Muscle layer of duodenum (tissue), 2 donors: ENCODE measurements around the gene PRMT3.
"Not testable (repeated sequence)": the region's sequence is repeated elsewhere in the genome, so short reads cannot be mapped to it uniquely, and the experiment has no call there.

ENCODE experiments used
- H3K27ac ChIP-seq: one replicate; pipeline ENCODE4 v1.7.0; 2013; ENCODE audit warnings: mild to moderate bottlenecking, low read length
- H3K27me3 ChIP-seq: one replicate; pipeline ENCODE4 v1.7.0; 2013; ENCODE audit warnings: low read depth, mild to moderate bottlenecking, control low read depth, low read length
- H3K36me3 ChIP-seq, 2 donors: one replicate each; pipeline ENCODE4 v1.7.0; 2013; ENCODE audit warnings: low read length in 2 of 2, control low read depth in 1 of 2, mild to moderate bottlenecking in 1 of 2; ENCODE audit not compliant: insufficient read depth in 2 of 2, control insufficient read depth in 1 of 2
- H3K4me1 ChIP-seq, 2 donors: one replicate each; pipeline ENCODE4 v1.7.0; 2013; ENCODE audit warnings: low read length in 2 of 2, mild to moderate bottlenecking in 2 of 2, control low read depth in 1 of 2, moderate library complexity in 1 of 2; ENCODE audit not compliant: insufficient read depth in 2 of 2, control insufficient read depth in 1 of 2
- H3K4me3 ChIP-seq, 2 donors: one replicate each; pipeline ENCODE4 v1.7.0; 2013; ENCODE audit warnings: low read length in 2 of 2, low read depth in 1 of 2, mild to moderate bottlenecking in 1 of 2
- H3K9me3 ChIP-seq, 2 donors: one replicate each; pipeline ENCODE4 v1.7.0; 2013; ENCODE audit warnings: low read length in 2 of 2, control low read depth in 1 of 2, mild to moderate bottlenecking in 1 of 2; ENCODE audit not compliant: control insufficient read depth in 1 of 2
- donor health status: healthy.

PRMT3 gene

GRCh38 chr11:20458905-20459632 lies 71.6 kb downstream of the PRMT3 start:
- no peaks in the 10 kb centered on the region for H3K36me3 ChIP-seq
- H3K4me1 ChIP-seq: no peaks in the 10 kb centered on the region
- H3K27me3 ChIP-seq: no peaks in the 10 kb centered on the region
- no peak overlapping the region for H3K27ac ChIP-seq
- H3K4me3 ChIP-seq: no peak overlapping the region
- H3K9me3 ChIP-seq: no peaks in the 10 kb centered on the region

- Histone ChIP-seq H3K36me3 (peaks cover 0 to 5% of the 10 kb centered on the region in 2 donors), H3K9me3 (no peaks in the 10 kb centered on the region), H3K4me1 (no peaks in the 10 kb centered on the region), H3K27me3 (no peaks in the 10 kb centered on the region), H3K4me3 (no peak overlapping the region), H3K27ac (no peak overlapping the region)
These were observed 72.3 kb downstream of the PRMT3 start for GRCh38 chr11:20459865-20460264.

GRCh38 chr11:20464518-20464917 lies 77.0 kb downstream of the PRMT3 start:
- no peaks in the 10 kb centered on the region for H3K27me3 ChIP-seq
- H3K4me3 ChIP-seq: no peak overlapping the region
- no peaks in the 10 kb centered on the region for H3K4me1 ChIP-seq
- no peak overlapping the region for H3K27ac ChIP-seq
- H3K9me3 ChIP-seq: no peaks in the 10 kb centered on the region
- peaks cover 4 to 5% of the 10 kb centered on the region in 2 donors for H3K36me3 ChIP-seq

GRCh38 chr11:20467487-20468185 lies 80.1 kb downstream of the PRMT3 start:
- Histone ChIP-seq H3K27me3 (no peaks in the 10 kb centered on the region), H3K36me3 (peaks cover 4 to 11% of the 10 kb centered on the region in 2 donors), H3K4me1 (no peaks in the 10 kb centered on the region), H3K27ac (no peak overlapping the region), H3K4me3 (no peak overlapping the region), H3K9me3 (no peaks in the 10 kb centered on the region)

- Histone ChIP-seq H3K36me3 (peaks cover 4 to 6% of the 10 kb centered on the region in 2 donors), H3K4me1 (no peaks in the 10 kb centered on the region), H3K27ac (no peak overlapping the region), H3K4me3 (no peak overlapping the region), H3K9me3 (no peaks in the 10 kb centered on the region), H3K27me3 (no peaks in the 10 kb centered on the region)
These were observed 82.8 kb downstream of the PRMT3 start for GRCh38 chr11:20470348-20470747.

- H3K27me3 ChIP-seq, H3K9me3 ChIP-seq, H3K4me1 ChIP-seq, H3K4me3 ChIP-seq, H3K27ac ChIP-seq, H3K36me3 ChIP-seq: not testable (repeated sequence)
These were observed 84.4 kb downstream of the PRMT3 start for GRCh38 chr11:20471929-20472328.

- H3K4me1 ChIP-seq: no peaks in the 10 kb centered on the region
- no peak overlapping the region for H3K27ac ChIP-seq
- peaks cover 0 to 6% of the 10 kb centered on the region in 2 donors for H3K36me3 ChIP-seq
- H3K9me3 ChIP-seq: no peaks in the 10 kb centered on the region
- no peak overlapping the region for H3K4me3 ChIP-seq
- no peaks in the 10 kb centered on the region for H3K27me3 ChIP-seq
These were observed 86.8 kb downstream of the PRMT3 start for GRCh38 chr11:20474176-20474881.

- peaks cover 0 to 6% of the 10 kb centered on the region in 2 donors for H3K36me3 ChIP-seq
- H3K27me3 ChIP-seq: no peaks in the 10 kb centered on the region
- no peaks in the 10 kb centered on the region for H3K4me1 ChIP-seq
- H3K27ac ChIP-seq: no peak overlapping the region
- H3K9me3 ChIP-seq: no peaks in the 10 kb centered on the region
- H3K4me3 ChIP-seq: no peak overlapping the region
These were observed 87.5 kb downstream of the PRMT3 start for GRCh38 chr11:20474882-20475517.

GRCh38 chr11:20477418-20478090 lies 90.0 kb downstream of the PRMT3 start:
- no peaks in the 10 kb centered on the region for H3K36me3 ChIP-seq
- H3K27ac ChIP-seq: no peak overlapping the region

GRCh38 chr11:20479513-20479912 lies 92.0 kb downstream of the PRMT3 start:
- Histone ChIP-seq H3K4me3 (no peak overlapping the region), H3K36me3 (no peaks in the 10 kb centered on the region), H3K27ac (no peak overlapping the region), H3K9me3 (no peaks in the 10 kb centered on the region), H3K27me3 (no peaks in the 10 kb centered on the region), H3K4me1 (no peaks in the 10 kb centered on the region)

More at GRCh38 chr11:20477418-20478090, 90.0 kb downstream of the PRMT3 start:
- Histone ChIP-seq H3K4me3 (no peak overlapping the region), H3K27me3 (no peaks in the 10 kb centered on the region), H3K9me3 (no peaks in the 10 kb centered on the region), H3K4me1 (no peaks in the 10 kb centered on the region)

GRCh38 chr11:20483931-20484330 lies 96.4 kb downstream of the PRMT3 start:
- no peaks in the 10 kb centered on the region for H3K27me3 ChIP-seq
- H3K36me3 ChIP-seq: no peaks in the 10 kb centered on the region
- no peak overlapping the region for H3K4me3 ChIP-seq
- H3K27ac ChIP-seq: no peak overlapping the region
- H3K9me3 ChIP-seq: no peaks in the 10 kb centered on the region
- H3K4me1 ChIP-seq: no peaks in the 10 kb centered on the region
